ENCODE measurements around the gene PTGR3. TPM values are rescaled to one million over a fixed set of nuclear protein-coding genes. Genes with fewer than 3 reads are reported as not detected.

Gene PTGR3
- total RNA-seq, 2 donors from 2014 or later = 13.7 to 15.8 TPM

DNA sequence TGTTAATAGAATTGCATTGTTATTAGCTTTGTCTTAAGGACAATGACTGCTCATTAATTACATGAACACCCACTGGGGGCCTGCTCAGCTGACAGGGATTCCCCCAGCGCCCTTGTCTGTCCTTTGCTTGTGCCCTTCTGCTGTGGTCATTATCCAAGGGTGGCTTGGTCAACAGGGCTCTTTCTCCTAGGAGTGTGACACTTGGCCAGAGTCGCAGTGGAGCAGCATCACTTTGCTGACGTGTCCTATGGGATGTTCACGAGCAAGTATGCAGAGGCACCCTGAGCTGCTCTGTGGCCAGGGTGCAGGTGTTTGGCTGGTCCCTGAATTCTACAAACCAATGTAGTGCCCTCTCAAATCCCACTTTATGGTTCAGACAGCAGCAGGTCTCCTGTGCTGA lies 46.0 kb downstream of the PTGR3 start:
- intact Hi-C loops (cut with DNase I) = no loop called here

DNA sequence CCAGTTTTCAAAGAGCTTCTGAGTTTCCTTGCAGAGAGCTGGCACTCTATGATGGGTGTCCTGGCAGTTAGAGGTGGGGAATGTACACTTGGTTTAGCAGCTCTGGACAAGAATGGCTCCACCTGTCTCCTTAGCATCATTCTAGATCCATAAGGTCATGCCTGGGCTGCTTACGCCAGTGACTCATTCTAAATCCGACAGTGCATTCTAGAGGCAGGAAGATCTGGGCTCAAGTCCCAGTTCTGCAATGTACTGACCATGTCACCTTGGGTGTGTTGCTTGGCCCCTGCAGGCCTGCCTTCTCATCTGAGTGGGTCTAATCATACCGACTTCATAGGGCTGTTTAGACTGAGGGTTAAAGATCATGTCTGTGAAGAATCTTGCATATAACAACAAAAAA lies 46.5 kb downstream of the PTGR3 start:
- intact Hi-C loops (cut with DNase I) = no loop called here

More for the DNA sequence above, 46.0 kb downstream of the PTGR3 start:
- DNase-seq (ENCODE audit: low spot score) = peak; percentile 78

DNA sequence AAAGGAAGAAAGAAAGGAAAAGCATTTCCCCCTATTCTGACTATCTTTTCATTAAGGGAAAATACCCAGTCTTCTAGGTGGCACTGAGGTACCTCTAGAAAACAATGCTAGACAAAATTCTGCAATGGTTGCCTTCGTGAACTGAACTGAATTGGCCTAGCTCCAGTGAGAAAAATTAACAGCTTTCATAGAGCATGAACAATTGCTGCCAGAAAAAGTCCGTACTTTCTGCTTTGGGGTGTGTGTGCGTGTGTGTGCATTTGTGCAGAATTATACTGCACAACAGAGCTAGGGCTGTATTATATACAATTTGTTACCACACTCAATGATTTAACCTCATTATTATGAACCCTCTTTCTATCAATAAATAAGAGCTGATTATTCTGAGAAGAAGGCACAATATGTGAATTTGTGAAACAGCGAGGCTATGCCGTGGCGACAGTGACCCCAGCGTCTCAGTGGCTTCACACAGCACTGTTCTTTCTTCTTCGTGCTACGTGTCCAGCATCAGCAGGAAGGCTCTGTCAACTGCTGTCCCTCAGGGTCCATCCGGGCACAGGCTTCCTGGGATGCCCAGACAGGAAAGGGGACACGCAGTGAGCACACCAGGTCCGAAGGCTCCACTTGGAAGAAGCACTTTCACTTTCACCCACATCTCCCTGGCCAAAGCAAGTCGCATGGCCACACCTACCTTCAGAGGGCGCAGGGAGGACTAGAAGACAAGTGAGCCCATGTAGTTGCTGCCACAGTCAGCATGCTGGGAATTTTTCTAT lies 47.5 kb downstream of the PTGR3 start:
- intact Hi-C loops (cut with DNase I) = no loop called here
- no peak for DNase-seq (ENCODE audit: low spot score)

More for the DNA sequence above, 46.5 kb downstream of the PTGR3 start:
- peak; percentile 43 for DNase-seq (ENCODE audit: low spot score)

DNA sequence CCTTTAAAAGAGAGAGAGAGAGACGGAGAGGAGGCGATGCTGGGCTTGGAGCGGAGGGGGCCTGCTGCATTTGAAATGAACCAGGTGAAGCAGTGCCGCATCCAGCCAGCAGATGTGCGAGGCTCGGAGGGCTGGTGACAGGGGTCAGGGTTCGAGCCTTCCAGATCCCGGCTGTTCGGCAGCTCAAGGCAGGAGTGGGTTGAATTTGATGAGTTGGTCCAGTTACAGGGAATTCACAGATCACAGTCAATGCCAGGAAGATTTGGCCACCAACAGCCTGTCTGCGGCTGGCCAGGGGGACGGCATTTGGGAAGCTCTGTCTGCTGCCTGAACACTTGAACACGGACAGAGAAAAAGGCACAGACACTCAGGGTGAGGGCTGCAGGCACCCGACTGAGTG lies 48.6 kb downstream of the PTGR3 start:
- intact Hi-C loops (cut with DNase I) = no loop called here
- DNase-seq (ENCODE audit: low spot score) = no peak

DNA sequence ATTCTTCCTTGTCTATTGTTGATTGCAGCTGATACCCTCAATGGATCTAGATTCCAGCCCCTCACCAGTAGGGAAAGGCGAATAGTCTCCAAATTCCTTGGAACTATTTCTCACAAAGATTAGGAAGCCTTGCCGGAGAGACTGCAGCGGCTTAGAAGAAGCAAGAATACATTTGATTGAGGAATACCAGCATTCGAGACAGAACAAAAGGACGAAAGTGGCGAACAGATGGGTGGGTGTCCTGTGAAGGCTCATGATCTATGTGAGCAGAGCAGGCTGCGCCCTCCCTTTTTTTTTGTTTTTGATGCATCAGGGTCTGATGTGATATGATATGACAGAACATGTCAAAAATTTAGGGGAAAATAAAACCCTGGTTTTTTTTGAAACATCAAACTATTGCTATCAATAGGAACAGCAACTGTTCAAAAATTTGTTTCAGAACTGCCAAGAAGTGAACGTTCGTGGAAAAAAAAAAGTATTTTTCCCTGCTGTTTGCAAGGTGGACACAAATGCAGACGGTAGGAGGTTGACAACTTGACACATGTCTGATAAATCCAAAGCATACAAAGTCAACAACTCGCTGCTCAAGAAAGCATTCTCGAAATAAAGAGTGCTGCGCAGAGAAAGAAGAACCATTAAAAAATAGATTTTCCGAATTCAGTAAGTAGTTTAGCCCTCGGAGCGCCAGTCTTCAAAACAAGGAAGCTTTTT lies 49.1 kb downstream of the PTGR3 start:
- no peak for DNase-seq (ENCODE audit: low spot score)
- intact Hi-C loops (cut with DNase I) = no loop called here

DNA sequence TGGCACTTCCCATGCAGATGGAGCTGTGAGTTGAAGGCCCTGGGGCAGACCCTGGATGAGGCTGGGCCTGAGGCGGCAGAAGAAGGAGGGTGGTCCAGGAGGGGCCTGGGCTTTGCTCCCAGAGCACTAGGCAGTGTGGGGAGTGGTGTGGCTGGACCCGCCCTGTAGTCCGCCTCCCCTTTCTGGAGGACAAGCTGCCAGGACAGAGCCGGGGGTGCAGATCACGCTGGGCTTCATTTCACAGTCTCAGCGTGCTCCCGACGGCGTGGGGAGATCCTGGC lies 49.8 kb downstream of the PTGR3 start:
- intact Hi-C loops (cut with DNase I) = no loop called here
- no peak for DNase-seq (ENCODE audit: low spot score)

Other genes with a start within 250 kb of the PTGR3 start
- gene TSHZ1, start 1.7 kb upstream of the PTGR3 start, total RNA-seq = 10 to 100 TPM; 18.5 to 19.0 TPM
- not detected for gene SMIM21, start 218.6 kb upstream of the PTGR3 start, total RNA-seq